SJCRH30 (cell line): ENCODE results near the gene B4GALNT3. TPM values are rescaled to one million over a fixed set of nuclear protein-coding genes. Genes with fewer than 3 reads are reported as not detected.
A peak's percentile ranks its signal among the peaks of the same experiment; 100 is the strongest.

Experiments used
- DNase-seq, 2 experiments: peaks; one replicate each; pipeline ENCODE4 v3.0.0-alpha.2; 2015 to 2020
- H3K27ac ChIP-seq: fragments of 250-450 bp; sonication (Bioruptor Pico); 2 replicates; pipeline ENCODE4 v1.5.1; 2020; ENCODE audit warnings: mild to moderate bottlenecking, moderate library complexity
- H3K27me3 ChIP-seq: fragments of 250-450 bp; sonication (Bioruptor Pico); 2 replicates; pipeline ENCODE4 v1.5.1; 2020; ENCODE audit warnings: mild to moderate bottlenecking, moderate library complexity
- H3K36me3 ChIP-seq: fragments of 250-450 bp; sonication (Bioruptor Pico); 2 replicates; pipeline ENCODE4 v1.5.1; 2020; ENCODE audit warnings: mild to moderate bottlenecking, moderate library complexity
- H3K4me1 ChIP-seq: fragments of 250-450 bp; sonication (Bioruptor Pico); 2 replicates; pipeline ENCODE4 v1.5.1; 2020; ENCODE audit warnings: mild to moderate bottlenecking, moderate library complexity
- H3K4me3 ChIP-seq: fragments of 250-450 bp; sonication (Bioruptor Pico); 2 replicates; pipeline ENCODE4 v1.5.1; 2020; ENCODE audit warnings: mild to moderate bottlenecking, moderate library complexity
- H3K9me3 ChIP-seq: fragments of 250-450 bp; sonication (Bioruptor Pico); replicated peaks from 2 replicates; pipeline ENCODE4 v1.5.1; 2020; ENCODE audit warnings: mild to moderate bottlenecking, moderate library complexity
- total RNA-seq: library from RNA; depleted of rRNA; stranded (reverse); fragments of >200 nt; shearing (Covaris generic); gene quantifications from 2 replicates; pipeline ENCODE4 v1.2.3, GENCODE V29; 2014

The B4GALNT3 gene
- total RNA-seq, 1 experiment from 2014 or later: 33.0 TPM

DNA sequence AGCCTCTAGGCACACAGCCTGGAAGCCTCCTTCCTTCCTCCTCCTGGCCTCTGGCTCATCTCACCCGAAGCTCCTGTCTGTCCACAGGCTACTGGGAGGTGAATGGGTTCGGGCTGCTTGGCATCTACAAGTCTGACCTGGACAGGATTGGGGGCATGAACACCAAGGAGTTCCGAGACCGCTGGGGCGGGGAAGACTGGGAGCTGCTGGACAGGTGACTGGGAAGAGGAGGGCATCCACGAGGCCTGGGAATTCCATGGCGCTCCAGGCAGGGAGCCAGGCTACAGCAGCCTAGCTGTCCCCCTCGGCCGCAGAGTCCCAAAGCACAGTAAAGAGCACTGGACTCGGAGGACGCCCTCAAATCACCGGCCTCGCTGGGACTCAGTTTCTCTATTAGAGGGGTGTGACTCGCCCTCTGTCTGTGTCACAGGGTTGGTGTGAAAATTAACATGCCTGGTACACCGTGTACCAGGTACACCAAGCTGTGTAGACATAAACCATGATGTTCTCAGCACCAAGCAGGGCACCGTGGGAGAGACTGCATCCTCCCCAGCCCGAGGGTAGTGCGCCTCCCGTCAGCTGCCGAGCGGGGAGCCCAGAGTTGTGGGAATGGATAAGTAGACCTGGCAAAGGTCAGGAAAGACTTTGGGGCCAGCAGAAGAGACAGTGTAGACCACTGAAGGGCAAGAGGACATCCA is 99.6 kb downstream of the B4GALNT3 start:
- no peaks in the 10 kb centered on the region for H3K9me3 ChIP-seq
- no peak for DNase-seq
- no peaks in the 10 kb centered on the region for H3K4me1 ChIP-seq
- no peak overlapping the region for H3K4me3 ChIP-seq
- H3K27me3 ChIP-seq: no peaks in the 10 kb centered on the region
- no peak overlapping the region for H3K27ac ChIP-seq
- peaks cover 14% of the 10 kb centered on the region; the same call in 1 of the 2 replicates for H3K36me3 ChIP-seq

GRCh38 chr12:559906-560455 is 100.2 kb downstream of the B4GALNT3 start:
- no peaks in the 10 kb centered on the region for H3K4me1 ChIP-seq
- DNase-seq: no peak
- no peaks in the 10 kb centered on the region for H3K27me3 ChIP-seq
- H3K27ac ChIP-seq: no peak overlapping the region
- no peaks in the 10 kb centered on the region for H3K9me3 ChIP-seq
- no peak overlapping the region for H3K4me3 ChIP-seq
- peaks cover 14% of the 10 kb centered on the region; the same call in 1 of the 2 replicates for H3K36me3 ChIP-seq

- no peaks in the 10 kb centered on the region for H3K9me3 ChIP-seq
- no peaks in the 10 kb centered on the region for H3K27me3 ChIP-seq
- H3K4me1 ChIP-seq: no peaks in the 10 kb centered on the region
- peaks cover 9% of the 10 kb centered on the region; the same call in 1 of the 2 replicates for H3K36me3 ChIP-seq
- no peak overlapping the region for H3K27ac ChIP-seq
- no peak overlapping the region for H3K4me3 ChIP-seq
- DNase-seq: no peak
These were observed 101.1 kb downstream of the B4GALNT3 start for GRCh38 chr12:560691-561390.

DNA sequence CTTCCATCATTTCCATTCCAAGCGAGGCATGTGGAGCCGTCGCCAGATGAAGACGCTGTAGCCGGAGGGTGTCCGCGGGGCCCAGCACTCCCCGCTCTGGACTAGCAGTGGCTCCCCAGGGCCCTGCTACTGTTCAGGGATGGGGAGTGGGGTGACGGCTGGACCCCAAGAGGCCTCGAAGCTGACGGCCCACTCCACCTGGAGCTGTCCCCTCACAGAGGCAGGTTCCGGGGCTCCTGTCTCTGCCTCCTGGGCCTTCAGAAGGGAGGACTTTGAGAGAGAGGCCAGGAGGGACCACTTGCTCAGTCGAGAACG is 101.6 kb downstream of the B4GALNT3 start:
- Histone ChIP-seq H3K9me3 (no peaks in the 10 kb centered on the region), H3K4me1 (no peaks in the 10 kb centered on the region), H3K27me3 (no peaks in the 10 kb centered on the region), H3K36me3 (peaks cover 6% of the 10 kb centered on the region; the same call in 1 of the 2 replicates), H3K4me3 (no peak overlapping the region), H3K27ac (no peak overlapping the region)
- no peak for DNase-seq

- Histone ChIP-seq H3K36me3 (peaks cover 6% of the 10 kb centered on the region; the same call in 1 of the 2 replicates), H3K27me3 (no peaks in the 10 kb centered on the region), H3K4me3 (no peak overlapping the region), H3K4me1 (no peaks in the 10 kb centered on the region), H3K27ac (no peak overlapping the region), H3K9me3 (no peaks in the 10 kb centered on the region)
- no peak for DNase-seq
These were observed 102.3 kb downstream of the B4GALNT3 start for GRCh38 chr12:561908-562593.

- peaks cover 6% of the 10 kb centered on the region; the same call in 1 of the 2 replicates for H3K36me3 ChIP-seq
- H3K27ac ChIP-seq: no peak overlapping the region
- no peaks in the 10 kb centered on the region for H3K27me3 ChIP-seq
- no peaks in the 10 kb centered on the region for H3K9me3 ChIP-seq
- H3K4me3 ChIP-seq: no peak overlapping the region
- no peaks in the 10 kb centered on the region for H3K4me1 ChIP-seq
- DNase-seq: no peak
These were observed 102.9 kb downstream of the B4GALNT3 start for GRCh38 chr12:562634-563033.

DNA sequence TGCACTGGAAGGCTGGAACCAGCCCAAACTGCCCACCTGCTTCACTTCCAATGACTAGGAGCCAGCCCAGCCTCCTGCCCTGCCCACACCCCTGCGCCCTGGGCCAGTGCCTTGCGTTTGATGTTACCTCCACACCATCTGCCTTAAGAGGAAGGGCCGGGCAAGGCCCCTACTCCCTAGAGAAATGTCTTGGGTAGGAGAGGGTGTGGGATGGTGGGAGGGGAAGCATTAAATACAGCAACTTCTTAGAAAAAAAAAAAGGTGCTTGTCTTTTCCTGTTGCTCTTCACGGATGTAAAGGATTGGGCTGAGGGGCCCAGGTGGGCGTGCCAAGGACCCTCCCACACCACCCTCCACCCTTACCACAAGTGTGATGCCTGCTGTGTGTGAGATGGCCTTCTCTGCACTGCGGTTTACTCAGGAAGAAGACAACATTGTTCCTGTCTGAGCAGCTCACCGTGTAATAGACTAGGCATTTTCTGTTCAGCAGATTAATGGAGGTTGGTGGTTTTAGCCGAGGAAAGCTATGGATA is 103.6 kb downstream of the B4GALNT3 start:
- no peaks in the 10 kb centered on the region for H3K27me3 ChIP-seq
- peaks cover 6% of the 10 kb centered on the region; the same call in 1 of the 2 replicates for H3K36me3 ChIP-seq
- no peak overlapping the region for H3K4me3 ChIP-seq
- H3K4me1 ChIP-seq: no peaks in the 10 kb centered on the region
- H3K27ac ChIP-seq: no peak overlapping the region
- no peaks in the 10 kb centered on the region for H3K9me3 ChIP-seq
- DNase-seq: no peak

DNA sequence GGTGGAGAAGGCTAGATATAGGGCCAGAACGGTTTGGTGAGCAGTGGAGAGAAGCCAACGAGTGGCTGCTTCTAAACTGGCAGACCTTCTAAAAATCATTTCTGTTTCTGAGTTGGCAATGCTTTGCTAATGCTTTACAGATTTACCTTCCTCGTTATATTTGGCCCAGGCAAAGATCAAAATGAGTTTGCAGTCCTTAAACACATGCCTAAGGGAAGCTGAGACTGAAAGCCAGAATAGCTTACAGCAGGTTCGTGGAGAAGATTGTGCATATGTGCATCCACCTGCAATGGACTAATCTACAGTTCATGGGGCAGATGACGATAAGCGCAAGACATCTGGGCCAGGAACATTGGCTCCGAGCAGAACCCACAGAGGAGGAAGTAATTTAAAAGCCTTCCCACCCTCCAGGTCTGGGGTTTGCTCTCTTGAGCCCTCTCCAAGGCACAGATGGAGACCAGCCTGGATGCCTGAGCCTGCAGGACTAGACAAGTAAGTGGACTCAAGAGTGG is 104.1 kb downstream of the B4GALNT3 start:
- DNase-seq: no peak
- Histone ChIP-seq H3K9me3 (no peaks in the 10 kb centered on the region), H3K27me3 (no peaks in the 10 kb centered on the region), H3K36me3 (peaks cover 5% of the 10 kb centered on the region; the same call in 1 of the 2 replicates), H3K27ac (no peak overlapping the region), H3K4me3 (no peak overlapping the region), H3K4me1 (no peaks in the 10 kb centered on the region)

GRCh38 chr12:565161-565560 is 105.4 kb downstream of the B4GALNT3 start:
- Histone ChIP-seq H3K27me3 (no peaks in the 10 kb centered on the region), H3K9me3 (no peaks in the 10 kb centered on the region), H3K27ac (no peak overlapping the region), H3K4me1 (no peaks in the 10 kb centered on the region), H3K36me3 (0 out of 2 replicates have a peak, but pooled peaks cover 3% of the 10 kb centered on the region), H3K4me3 (no peak overlapping the region)
- DNase-seq: no peak

DNA sequence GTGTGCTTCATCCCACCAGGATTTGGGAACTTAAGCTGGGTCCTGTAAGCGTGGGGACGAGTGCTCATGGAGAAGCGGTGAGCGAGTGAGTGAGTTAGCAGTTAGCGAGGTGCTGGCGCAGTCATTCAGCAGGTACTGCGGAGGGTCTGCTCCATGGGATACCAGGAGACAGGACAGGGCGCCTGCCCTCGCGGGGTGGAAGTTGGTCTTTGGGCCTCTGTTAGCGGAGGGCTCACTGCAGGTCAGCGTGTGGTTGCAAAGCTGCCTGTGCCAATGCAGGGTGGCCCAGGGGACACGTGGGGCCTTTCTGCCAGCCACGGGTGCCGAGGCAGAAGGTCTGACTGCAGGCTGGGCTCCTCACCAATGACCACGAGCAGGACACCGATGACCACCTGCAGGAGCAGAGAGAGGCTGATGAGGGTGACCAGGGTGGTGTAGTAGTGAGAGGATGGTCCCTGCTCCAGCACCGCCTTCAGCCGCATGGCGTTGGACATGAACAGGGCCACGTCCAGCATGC is 105.9 kb downstream of the B4GALNT3 start:
- DNase-seq: no peak
- Histone ChIP-seq H3K9me3 (no peaks in the 10 kb centered on the region), H3K4me1 (no peaks in the 10 kb centered on the region), H3K27ac (no peak overlapping the region), H3K4me3 (no peak overlapping the region), H3K36me3 (0 out of 2 replicates have a peak, but pooled peaks cover 3% of the 10 kb centered on the region), H3K27me3 (no peaks in the 10 kb centered on the region)

GRCh38 chr12:568486-568885 is 108.7 kb downstream of the B4GALNT3 start:
- no peak overlapping the region for H3K4me3 ChIP-seq
- H3K27me3 ChIP-seq: no peaks in the 10 kb centered on the region
- DNase-seq: no peak
- no peaks in the 10 kb centered on the region for H3K9me3 ChIP-seq
- peaks cover 5% of the 10 kb centered on the region; the same call in 1 of the 2 replicates for H3K4me1 ChIP-seq
- H3K27ac ChIP-seq: no peak overlapping the region
- no peaks in the 10 kb centered on the region for H3K36me3 ChIP-seq

GRCh38 chr12:569091-569676 is 109.4 kb downstream of the B4GALNT3 start:
- DNase-seq: no peak
- Histone ChIP-seq H3K4me1 (peaks cover 5% of the 10 kb centered on the region; the same call in 1 of the 2 replicates), H3K4me3 (peak overlapping the region; percentile 68)

DNA sequence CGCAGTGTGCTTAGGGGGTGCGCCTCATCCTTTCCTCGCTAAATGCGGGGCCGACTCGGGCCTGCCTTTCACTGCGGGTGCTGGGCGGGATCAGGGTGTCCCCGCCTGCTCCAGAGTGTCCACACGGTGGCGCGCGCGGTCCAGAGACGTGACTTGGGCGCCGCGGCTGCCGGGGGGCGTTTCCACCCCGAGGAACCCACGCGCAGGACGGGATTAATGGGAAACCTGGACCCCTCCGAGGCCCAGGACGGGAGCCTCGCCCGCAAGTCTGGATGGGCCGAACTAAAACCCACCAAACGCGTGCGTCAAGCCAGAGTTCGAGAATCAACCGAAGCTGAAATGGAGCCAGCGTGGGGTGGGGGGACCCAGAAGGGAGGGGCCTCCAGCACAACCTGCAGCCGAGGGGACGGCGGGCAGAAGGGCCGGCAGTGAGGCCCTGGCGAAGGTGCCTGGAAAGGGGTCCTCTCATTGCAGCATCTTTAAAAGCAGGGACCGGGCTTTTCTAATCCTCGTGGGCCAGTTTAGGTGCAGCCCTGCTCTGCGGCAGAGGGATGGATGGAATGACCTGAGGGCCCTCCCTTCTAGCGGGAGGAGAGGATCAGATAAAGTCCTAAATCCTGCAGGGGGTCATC is 110.2 kb downstream of the B4GALNT3 start:
- H3K9me3 ChIP-seq: no peaks in the 10 kb centered on the region
- H3K4me1 ChIP-seq: peaks cover 5% of the 10 kb centered on the region; the same call in 1 of the 2 replicates
- H3K4me3 ChIP-seq: peak overlapping the region; percentile 68
- H3K27ac ChIP-seq: peak overlapping the region; percentile 61
- no peaks in the 10 kb centered on the region for H3K27me3 ChIP-seq
- no peaks in the 10 kb centered on the region for H3K36me3 ChIP-seq
- peak; percentile 89 to 94 for DNase-seq

More at GRCh38 chr12:569091-569676, 109.4 kb downstream of the B4GALNT3 start:
- Histone ChIP-seq H3K36me3 (no peaks in the 10 kb centered on the region), H3K9me3 (no peaks in the 10 kb centered on the region), H3K27me3 (no peaks in the 10 kb centered on the region), H3K27ac (no peak overlapping the region)
